Left lung (tissue), 10 donors: ENCODE measurements around the gene POLR2I. TPM values are rescaled to one million over a fixed set of nuclear protein-coding genes. Genes with fewer than 3 reads are reported as not detected.

ENCODE experiments used
- ATAC-seq: fragments of 200-7000 bp; cut with Tn5 transposase; one replicate; pipeline ENCODE4 v1.9.1; 2020; ENCODE audit warnings: moderate library complexity
- DNase-seq, 4 donors: peaks; one replicate each; pipeline ENCODE4 v3.0.0-alpha.2; 2013 to 2020
- H3K27ac ChIP-seq, 2 donors: fragments of 200-600 bp; sonication (generic) in 1 of 2; one replicate each; pipeline versions ENCODE4 v1.5.0 to v1.8.0; 2020 to 2021
- H3K27me3 ChIP-seq, 2 donors: fragments of 200-600 bp; sonication (generic) in 1 of 2; one replicate each; pipeline versions ENCODE4 v1.5.0 to v1.8.0; 2020 to 2021
- H3K36me3 ChIP-seq, 2 donors: fragments of 200-600 bp; sonication (generic) in 1 of 2; one replicate each; pipeline versions ENCODE4 v1.5.0 to v1.8.0; 2020 to 2021
- H3K4me1 ChIP-seq, 2 donors: fragments of 200-600 bp; one replicate each; pipeline ENCODE4 v1.8.0; 2021
- H3K4me3 ChIP-seq, 2 donors: fragments of 200-600 bp; sonication (generic) in 1 of 2; one replicate each; pipeline versions ENCODE4 v1.5.0 to v1.8.0; 2020 to 2021; ENCODE audit warnings: mild to moderate bottlenecking in 1 of 2
- H3K9me3 ChIP-seq, 2 donors: fragments of 200-600 bp; sonication (generic) in 1 of 2; one replicate each; pipeline versions ENCODE4 v1.5.0 to v1.8.0; 2020 to 2021
- intact Hi-C, 2 donors: fragments of 100-400 bp; cut with DNase I; formaldehyde crosslinking; loops; one replicate each; pipeline versions ENCODE4 v1.11.2 to v1.14.2; 2022
- polyA plus RNA-seq, 6 donors: library from polyadenylated mRNA; unstranded; fragments of 120-200 nt; gene quantifications; one replicate each; pipeline ENCODE4 v1.2.1, GENCODE V29; 2013; ENCODE audit not compliant: insufficient read length in 6 of 6
- total RNA-seq, 2 donors: library from RNA; stranded (reverse); fragmentation: NEBNext Ultra II Directional; extraction: Animal tissue kit (Norgen Biotek cat#: 25700); gene quantifications; one replicate each; pipeline ENCODE4 v1.2.1, GENCODE V29; 2021
- TF ChIP-seq, protein P1 (sequence below), 2 donors: fragments of 200-600 bp; sonication (generic) in 1 of 2; IDR thresholded peaks; one replicate each; pipeline versions ENCODE4 v1.5.0 to v1.8.0; 2021; ENCODE audit warnings: antibody characterized with exemption in 2 of 2
- donor health status: DM: no; HTN: yes; CAD: no.
- donor health status: DM: no; HTN: no; CAD: no.

Gene POLR2I
- total and polyA plus RNA-seq, 8 donors, result 35.8 to 52.4 (median 45.7) TPM

DNA sequence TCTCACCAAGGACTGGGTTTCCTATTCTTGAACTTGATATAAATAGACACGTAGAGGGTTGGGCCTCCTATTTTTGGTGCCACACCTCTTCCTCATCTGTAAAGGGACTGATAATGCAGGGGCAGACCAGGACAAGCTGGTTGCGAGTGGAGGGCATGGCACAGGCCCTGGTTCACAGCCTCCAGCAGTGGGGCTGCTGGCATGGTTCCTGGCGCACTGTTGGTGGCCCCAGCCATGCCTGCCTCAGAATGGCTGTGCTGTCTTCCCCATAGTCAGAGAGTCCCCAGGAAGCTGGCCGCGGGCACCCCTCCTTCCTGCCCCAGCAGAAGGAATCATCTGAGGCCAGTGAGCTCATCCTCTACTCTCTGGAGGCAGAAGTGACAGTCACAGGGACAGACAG, 14.2 kb downstream of the POLR2I start:
- DNase-seq, result no peak
- Histone ChIP-seq H3K4me1 (no peaks in the 10 kb centered on the region), H3K27me3 (no peaks in the 10 kb centered on the region), H3K27ac (no peak overlapping the region), H3K9me3 (no peaks in the 10 kb centered on the region), H3K4me3 (no peak overlapping the region), H3K36me3 (peaks cover 0 to 62% of the 10 kb centered on the region in 2 donors)
- no peak for ATAC-seq
- TF ChIP-seq, protein P1, sequence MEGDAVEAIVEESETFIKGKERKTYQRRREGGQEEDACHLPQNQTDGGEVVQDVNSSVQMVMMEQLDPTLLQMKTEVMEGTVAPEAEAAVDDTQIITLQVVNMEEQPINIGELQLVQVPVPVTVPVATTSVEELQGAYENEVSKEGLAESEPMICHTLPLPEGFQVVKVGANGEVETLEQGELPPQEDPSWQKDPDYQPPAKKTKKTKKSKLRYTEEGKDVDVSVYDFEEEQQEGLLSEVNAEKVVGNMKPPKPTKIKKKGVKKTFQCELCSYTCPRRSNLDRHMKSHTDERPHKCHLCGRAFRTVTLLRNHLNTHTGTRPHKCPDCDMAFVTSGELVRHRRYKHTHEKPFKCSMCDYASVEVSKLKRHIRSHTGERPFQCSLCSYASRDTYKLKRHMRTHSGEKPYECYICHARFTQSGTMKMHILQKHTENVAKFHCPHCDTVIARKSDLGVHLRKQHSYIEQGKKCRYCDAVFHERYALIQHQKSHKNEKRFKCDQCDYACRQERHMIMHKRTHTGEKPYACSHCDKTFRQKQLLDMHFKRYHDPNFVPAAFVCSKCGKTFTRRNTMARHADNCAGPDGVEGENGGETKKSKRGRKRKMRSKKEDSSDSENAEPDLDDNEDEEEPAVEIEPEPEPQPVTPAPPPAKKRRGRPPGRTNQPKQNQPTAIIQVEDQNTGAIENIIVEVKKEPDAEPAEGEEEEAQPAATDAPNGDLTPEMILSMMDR (IDR thresholded peaks at IDR 0.05), result no peak
- intact Hi-C loops, result no loop called here

GRCh38 chr19:36099166-36099785, 15.4 kb downstream of the POLR2I start:
- ATAC-seq, result no peak
- TF ChIP-seq, protein P1 (IDR thresholded peaks at IDR 0.05), result no peak
- intact Hi-C loops, result no loop called here
- H3K4me3 ChIP-seq, result no peak overlapping the region
- peaks cover 0 to 50% of the 10 kb centered on the region in 2 donors for H3K36me3 ChIP-seq
- no peaks in the 10 kb centered on the region for H3K4me1 ChIP-seq
- DNase-seq, result no peak
- H3K9me3 ChIP-seq, result no peaks in the 10 kb centered on the region
- H3K27me3 ChIP-seq, result no peaks in the 10 kb centered on the region
- H3K27ac ChIP-seq, result no peak overlapping the region

- intact Hi-C loops, result no loop called here
- TF ChIP-seq, protein P1 (IDR thresholded peaks at IDR 0.05), result no peak
- Histone ChIP-seq H3K36me3 (peaks cover 0 to 28% of the 10 kb centered on the region in 2 donors), H3K4me1 (no peaks in the 10 kb centered on the region), H3K9me3 (no peaks in the 10 kb centered on the region), H3K27ac (no peak overlapping the region), H3K27me3 (no peaks in the 10 kb centered on the region), H3K4me3 (no peak overlapping the region)
- DNase-seq, result no peak
- ATAC-seq, result no peak
These were observed 17.6 kb downstream of the POLR2I start for GRCh38 chr19:36097036-36097435.

GRCh38 chr19:36093687-36094086, 21.0 kb downstream of the POLR2I start:
- ATAC-seq (no peak), DNase-seq (no peak)
- no peak overlapping the region for H3K4me3 ChIP-seq
- H3K27ac ChIP-seq, result no peak overlapping the region
- H3K27me3 ChIP-seq, result no peaks in the 10 kb centered on the region
- H3K36me3 ChIP-seq, result peaks cover 0 to 32% of the 10 kb centered on the region in 2 donors
- TF ChIP-seq, protein P1 (IDR thresholded peaks at IDR 0.05), result no peak
- intact Hi-C loops, result no loop called here
- no peaks in the 10 kb centered on the region for H3K4me1 ChIP-seq
- H3K9me3 ChIP-seq, result no peaks in the 10 kb centered on the region

DNA sequence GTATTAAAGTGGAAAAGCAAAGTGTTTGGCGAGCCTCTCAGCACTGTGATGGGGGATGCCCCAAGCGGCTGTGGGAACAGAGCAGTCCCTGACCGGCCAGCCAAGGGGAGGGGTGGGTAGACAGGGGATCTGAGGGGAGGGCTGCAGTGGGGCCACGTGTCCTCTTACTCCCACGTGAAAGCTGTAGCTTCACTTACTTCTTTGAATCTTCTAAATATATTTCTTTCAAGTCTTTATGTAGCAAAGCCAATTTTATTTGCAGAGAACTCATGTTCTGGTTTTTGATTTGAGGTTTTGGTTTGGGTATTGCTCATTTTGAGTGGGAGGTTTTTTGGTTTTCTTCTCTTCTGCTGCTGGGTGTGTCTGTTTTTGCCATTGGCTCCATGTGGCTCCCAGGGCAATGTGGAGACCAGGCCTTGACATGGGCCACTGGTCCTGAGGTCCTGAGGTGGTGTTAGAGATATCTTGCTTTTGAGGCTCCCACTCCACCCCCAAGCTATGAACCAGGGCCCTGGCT, 21.5 kb downstream of the POLR2I start:
- no peak overlapping the region for H3K4me3 ChIP-seq
- no peak overlapping the region for H3K27ac ChIP-seq
- no peak for ATAC-seq
- H3K9me3 ChIP-seq, result no peaks in the 10 kb centered on the region
- no peaks in the 10 kb centered on the region for H3K4me1 ChIP-seq
- no peaks in the 10 kb centered on the region for H3K27me3 ChIP-seq
- TF ChIP-seq, protein P1 (IDR thresholded peaks at IDR 0.05), result no peak
- DNase-seq, result no peak
- intact Hi-C loops, result no loop called here
- peaks cover 0 to 37% of the 10 kb centered on the region in 2 donors for H3K36me3 ChIP-seq
